GM18520 (cell line): ENCODE results near the gene TNFAIP8L3.
"Not testable (repeated sequence)": the region's sequence is repeated elsewhere in the genome, so short reads cannot be mapped to it uniquely, and the experiment has no call there.

Source experiments
- ATAC-seq: cut with Tn5 transposase; IDR thresholded peaks from one replicate; pipeline ENCODE4 v1.9.1; 2021; ENCODE audit not compliant: unreplicated experiment

TNFAIP8L3 gene

GRCh38 chr15:51094606-51095569 lies at the start of gene TNFAIP8L3:
TNFAIP8L3 (minus strand) TSS chr15:51094906; CDS start chr15:51094595, 311 bp downstream.
- no peak for ATAC-seq

GRCh38 chr15:51144021-51144532 lies 49.4 kb upstream of the TNFAIP8L3 start:
- ATAC-seq, result no peak

GRCh38 chr15:51140347-51140746 lies 45.6 kb upstream of the TNFAIP8L3 start:
- ATAC-seq, result not testable (repeated sequence)

GRCh38 chr15:51139091-51139490 lies 44.4 kb upstream of the TNFAIP8L3 start:
- ATAC-seq, result no peak

- no peak for ATAC-seq
Measured at GRCh38 chr15:51137880-51138430, 43.2 kb upstream of the TNFAIP8L3 start.

GRCh38 chr15:51137024-51137423 lies 42.3 kb upstream of the TNFAIP8L3 start:
- ATAC-seq, result no peak

GRCh38 chr15:51135276-51135675 lies 40.6 kb upstream of the TNFAIP8L3 start:
- ATAC-seq, result no peak

- ATAC-seq, result no peak
Measured at GRCh38 chr15:51134416-51135199, 39.9 kb upstream of the TNFAIP8L3 start.

GRCh38 chr15:51133140-51133765 lies 38.5 kb upstream of the TNFAIP8L3 start:
- ATAC-seq, result no peak

- no peak for ATAC-seq
Measured at GRCh38 chr15:51132384-51133139, 37.9 kb upstream of the TNFAIP8L3 start.

- no peak for ATAC-seq
Measured at GRCh38 chr15:51131596-51132290, 37.0 kb upstream of the TNFAIP8L3 start.

- no peak for ATAC-seq
Measured at GRCh38 chr15:51130344-51130743, 35.6 kb upstream of the TNFAIP8L3 start.

- ATAC-seq, result no peak
Measured at GRCh38 chr15:51129535-51130188, 35.0 kb upstream of the TNFAIP8L3 start.

GRCh38 chr15:51128701-51129100 lies 34.0 kb upstream of the TNFAIP8L3 start:
- ATAC-seq, result no peak

- no peak for ATAC-seq
Measured at GRCh38 chr15:51126842-51127241, 32.1 kb upstream of the TNFAIP8L3 start.

GRCh38 chr15:51123002-51123401 lies 28.3 kb upstream of the TNFAIP8L3 start:
- ATAC-seq, result not testable (repeated sequence)

- no peak for ATAC-seq
Measured at GRCh38 chr15:51121631-51122225, 27.0 kb upstream of the TNFAIP8L3 start.

GRCh38 chr15:51121118-51121517 lies 26.4 kb upstream of the TNFAIP8L3 start:
- ATAC-seq, result no peak

- no peak for ATAC-seq
Measured at GRCh38 chr15:51119120-51119519, 24.4 kb upstream of the TNFAIP8L3 start.
